H1 (cell line): ENCODE data around the gene USP49.
A peak's percentile ranks its signal among the peaks of the same experiment; 100 is the strongest.

Experiments used
- ATF2 ChIP-seq: IDR thresholded peaks from 2 replicates; pipeline ENCODE4 v1.6.1; 2012; ENCODE audit warnings: low read length, inconsistent platforms
- BCL11A ChIP-seq, 2 experiments: IDR thresholded peaks; one replicate each; pipeline ENCODE4 v1.6.1; 2011; ENCODE audit warnings: low read depth in 2 of 2, low read length in 2 of 2, mild to moderate bottlenecking in 2 of 2
- CHD1 ChIP-seq: IDR thresholded peaks from 2 replicates; pipeline ENCODE4 v1.6.1; 2012; ENCODE audit warnings: low read depth, low read length, improper control_type of control experiment
- CREB1 ChIP-seq: IDR thresholded peaks from 2 replicates; pipeline ENCODE4 v1.6.1; 2012; ENCODE audit warnings: inconsistent platforms
- CTCF ChIP-seq, 3 experiments: IDR thresholded peaks; 1 replicate in 2 of 3; 2 replicates in 1 of 3; pipeline versions ENCODE4 v1.5.1 to v1.6.1; 2011; ENCODE audit warnings: low read length in 3 of 3, mild to moderate bottlenecking in 3 of 3, inconsistent platforms in 2 of 3, low read depth in 1 of 3, moderate library complexity in 1 of 3; ENCODE audit not compliant: insufficient read depth in 1 of 3; ENCODE audit errors: control extremely low read depth in 1 of 3
- EZH2 ChIP-seq: fragments of 200-600 bp; sonication (generic); IDR thresholded peaks from 2 replicates; pipeline ENCODE4 v1.7.1; 2012; ENCODE audit warnings: low read depth, mild to moderate bottlenecking, moderate library complexity, low read length, inconsistent platforms; ENCODE audit not compliant: severe bottlenecking
- POLR2A ChIP-seq, 2 experiments: IDR thresholded peaks; 1 replicate in 1 of 2; 2 replicates in 1 of 2; pipeline ENCODE4 v1.6.1; 2011; ENCODE audit warnings: low read depth in 2 of 2, low read length in 2 of 2, mild to moderate bottlenecking in 2 of 2; ENCODE audit errors: control extremely low read depth in 1 of 2
- RAD21 ChIP-seq, 2 experiments: IDR thresholded peaks in 1 of 2; conservative IDR thresholded peaks in 1 of 2; 2 replicates each; pipeline ENCODE4 v1.6.1; 2011; ENCODE audit warnings: low read depth in 2 of 2, low read length in 2 of 2, improper control_type of control experiment in 1 of 2, inconsistent platforms in 1 of 2, mild to moderate bottlenecking in 1 of 2, moderate library complexity in 1 of 2
- SP2 ChIP-seq: IDR thresholded peaks from 2 replicates; pipeline ENCODE4 v1.6.1; 2012; ENCODE audit warnings: mild to moderate bottlenecking, low read length, inconsistent platforms
- USF2 ChIP-seq: IDR thresholded peaks from 2 replicates; pipeline ENCODE4 v1.6.1; 2011; ENCODE audit warnings: low read length, improper control_type of control experiment
- ZNF274 ChIP-seq: IDR thresholded peaks from 2 replicates; pipeline ENCODE4 v1.7.0; 2012; ENCODE audit warnings: low read length, borderline replicate concordance; ENCODE audit errors: extremely low read depth

GRCh38 chr6:41941280-41942066 lies 46.3 kb upstream of the USP49 start, which contains the start of gene CCND3:
- TF ChIP-seq CTCF (IDR thresholded peaks at IDR 0.05; ENCODE audit: control extremely low read depth in 1 of 3, insufficient read depth in 1 of 3, low read depth in 1 of 3, low read length in 3 of 3) (no peak), RAD21 (IDR thresholded peaks at IDR 0.05 in 1 of 2, conservative IDR thresholded peaks at IDR 0.05 in 1 of 2; ENCODE audit: low read depth in 2 of 2, low read length in 2 of 2) (0 out of 4 replicates have a peak, but pooled peaks of 1 of the 2 experiments have one; percentile 6), USF2 (no peak), CHD1 (no peak), POLR2A (IDR thresholded peaks at IDR 0.05; ENCODE audit: control extremely low read depth in 1 of 2, low read depth in 2 of 2, low read length in 2 of 2) (no peak), EZH2 (no peak), ATF2 (no peak), CREB1 (no peak), BCL11A (IDR thresholded peaks at IDR 0.05; ENCODE audit: low read depth in 2 of 2, low read length in 2 of 2) (no peak), ZNF274 (no peak), SP2 (no peak)
